ENCODE measurements around the gene LHFPL2. TPM values are rescaled to one million over a fixed set of nuclear protein-coding genes. Genes with fewer than 3 reads are reported as not detected.
A peak's percentile ranks its signal among the peaks of the same experiment; 100 is the strongest.

LHFPL2 gene
- total and polyA plus RNA-seq, 2 donors from 2014 or later: 1.8 to 12.6 TPM

- Histone ChIP-seq H3K9me3 (ENCODE audit: control insufficient read depth in 2 of 3, insufficient read depth in 1 of 3, low read length in 3 of 3) (no peaks in the 10 kb centered on the region), H3K27ac (ENCODE audit: low read depth in 2 of 2, low read length in 2 of 2) (no peak overlapping the region), H3K4me1 (ENCODE audit: control insufficient read depth in 2 of 3, insufficient read depth in 2 of 3, low read depth in 1 of 3, low read length in 3 of 3) (peaks cover 0 to 21% (median 2%) of the 10 kb centered on the region in 3 donors), H3K27me3 (ENCODE audit: control insufficient read depth, insufficient read depth, low read length) (no peaks in the 10 kb centered on the region), H3K9ac (ENCODE audit: low read length in 3 of 3) (no peak overlapping the region), H3K4me3 (ENCODE audit: low read length in 3 of 3) (no peak overlapping the region), H3K36me3 (ENCODE audit: control insufficient read depth in 2 of 3, insufficient read depth in 3 of 3, low read length in 3 of 3) (no peaks in the 10 kb centered on the region)
- no peak for TF ChIP-seq CTCF (IDR thresholded peaks at IDR 0.05; ENCODE audit: borderline replicate concordance, extremely low read depth, insufficient read depth)
- intact Hi-C loops (cut with DNase I): no loop called here
- DNase-seq: no peak
- no peak for FAIRE-seq
These were observed 53.1 kb downstream of the LHFPL2 start for GRCh38 chr5:78595458-78595921.

- no peak overlapping the region for H3K4me3 ChIP-seq (ENCODE audit: low read length in 3 of 3)
- no peak overlapping the region for H3K27ac ChIP-seq (ENCODE audit: low read depth in 2 of 2, low read length in 2 of 2)
- peaks cover 0 to 21% (median 2%) of the 10 kb centered on the region in 3 donors for H3K4me1 ChIP-seq (ENCODE audit: control insufficient read depth in 2 of 3, insufficient read depth in 2 of 3, low read depth in 1 of 3, low read length in 3 of 3)
- FAIRE-seq (no peak), DNase-seq (peak in 3 of 5 donors; percentile 35 to 90 (median 74))
- intact Hi-C loops (cut with DNase I): no loop called here
- no peaks in the 10 kb centered on the region for H3K27me3 ChIP-seq (ENCODE audit: control insufficient read depth, insufficient read depth, low read length)
- H3K9ac ChIP-seq (ENCODE audit: low read length in 3 of 3): no peak overlapping the region
- no peaks in the 10 kb centered on the region for H3K36me3 ChIP-seq (ENCODE audit: control insufficient read depth in 2 of 3, insufficient read depth in 3 of 3, low read length in 3 of 3)
- no peaks in the 10 kb centered on the region for H3K9me3 ChIP-seq (ENCODE audit: control insufficient read depth in 2 of 3, insufficient read depth in 1 of 3, low read length in 3 of 3)
- TF ChIP-seq CTCF (IDR thresholded peaks at IDR 0.05; ENCODE audit: borderline replicate concordance, extremely low read depth, insufficient read depth): no peak
These were observed 53.7 kb downstream of the LHFPL2 start for GRCh38 chr5:78594610-78595457.

GRCh38 chr5:78594021-78594420 is 54.6 kb downstream of the LHFPL2 start:
- Histone ChIP-seq H3K4me3 (ENCODE audit: low read length in 3 of 3) (no peak overlapping the region), H3K4me1 (ENCODE audit: control insufficient read depth in 2 of 3, insufficient read depth in 2 of 3, low read depth in 1 of 3, low read length in 3 of 3) (peaks cover 0 to 21% (median 2%) of the 10 kb centered on the region in 3 donors), H3K9ac (ENCODE audit: low read length in 3 of 3) (no peak overlapping the region), H3K27ac (ENCODE audit: low read depth in 2 of 2, low read length in 2 of 2) (no peak overlapping the region), H3K27me3 (ENCODE audit: control insufficient read depth, insufficient read depth, low read length) (no peaks in the 10 kb centered on the region), H3K36me3 (ENCODE audit: control insufficient read depth in 2 of 3, insufficient read depth in 3 of 3, low read length in 3 of 3) (no peaks in the 10 kb centered on the region), H3K9me3 (ENCODE audit: control insufficient read depth in 2 of 3, insufficient read depth in 1 of 3, low read length in 3 of 3) (no peaks in the 10 kb centered on the region)
- DNase-seq (peak in 1 of 5 donors; percentile 58), FAIRE-seq (no peak)
- intact Hi-C loops (cut with DNase I): no loop called here
- no peak for TF ChIP-seq CTCF (IDR thresholded peaks at IDR 0.05; ENCODE audit: borderline replicate concordance, extremely low read depth, insufficient read depth)

Data from kidney (tissue), 14 donors.